NAMALWA (cell line): Measurements from ENCODE around the gene ADAMTS8.
A peak's percentile ranks its signal among the peaks of the same experiment; 100 is the strongest.
"Not testable (repeated sequence)": the region's sequence is repeated elsewhere in the genome, so short reads cannot be mapped to it uniquely, and the experiment has no call there.

Experiments used
- DNase-seq: peaks from one replicate; pipeline ENCODE4 v3.0.0-alpha.2; 2015; ENCODE audit warnings: low spot score

ADAMTS8 gene

DNA sequence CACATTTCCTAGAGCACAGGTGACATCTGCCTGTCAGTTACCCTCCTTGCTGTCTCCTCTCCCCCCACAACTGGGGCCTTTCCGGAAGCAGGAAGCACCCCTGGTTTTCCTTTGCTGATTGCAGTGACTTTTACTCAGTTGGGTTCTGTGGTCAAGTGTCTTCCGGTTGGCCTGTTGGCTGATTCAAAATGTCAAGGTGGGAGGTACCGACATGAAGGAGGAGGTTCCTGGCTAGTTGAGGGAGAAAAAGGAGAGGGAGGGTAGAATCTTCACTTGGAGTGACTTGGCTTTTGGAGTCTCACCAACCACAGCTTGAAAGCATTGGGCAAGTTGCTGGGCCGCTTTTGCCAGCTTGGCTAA, 10.7 kb upstream of the ADAMTS8 start:
- no peak for DNase-seq

GRCh38 chr11:130438401-130439159, 10.2 kb upstream of the ADAMTS8 start:
- not testable (repeated sequence) for DNase-seq

DNA sequence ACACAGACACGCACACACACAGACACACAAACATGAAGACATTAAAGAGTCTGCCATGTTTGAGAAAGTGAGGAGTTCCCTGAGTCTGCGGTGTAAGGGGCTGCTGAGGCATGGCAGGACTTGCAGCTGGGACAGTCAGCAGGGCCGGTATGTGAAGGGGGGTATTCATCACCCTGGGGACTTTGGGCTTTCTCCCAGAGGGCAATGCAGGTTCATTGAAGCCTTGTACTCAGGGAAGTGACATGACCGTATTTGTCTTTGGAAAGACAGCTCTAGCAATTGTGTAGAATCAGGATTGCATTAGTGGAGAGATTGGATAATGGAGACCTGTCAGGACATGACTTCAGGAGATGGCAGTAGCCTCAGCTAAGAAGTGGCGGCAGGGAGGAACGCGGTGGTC, 9.4 kb upstream of the ADAMTS8 start:
- no peak for DNase-seq

DNA sequence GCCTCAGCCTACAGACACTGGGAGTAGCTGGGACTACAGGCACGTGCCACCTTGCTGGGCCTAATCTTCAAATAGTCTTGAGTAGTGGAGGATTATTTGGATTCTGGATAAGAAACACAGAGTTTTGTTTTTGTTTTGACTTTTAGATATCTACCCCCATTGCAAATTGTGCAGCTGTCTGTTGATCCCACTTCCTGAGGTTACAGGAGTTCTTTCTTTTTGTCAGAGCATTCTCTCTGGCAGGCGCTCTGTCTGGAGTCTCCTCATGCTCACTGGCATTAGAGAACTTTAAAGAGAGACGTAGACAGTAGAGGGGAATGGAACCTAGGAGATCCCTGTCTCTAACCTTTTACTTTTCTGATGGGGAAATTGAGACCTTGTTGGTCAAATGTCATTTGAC, 7.8 kb upstream of the ADAMTS8 start:
- DNase-seq, result no peak

GRCh38 chr11:130435671-130436070, 7.3 kb upstream of the ADAMTS8 start:
- no peak for DNase-seq

- peak; percentile 90 for DNase-seq
These were observed 6.3 kb upstream of the ADAMTS8 start for GRCh38 chr11:130434521-130435223.

DNA sequence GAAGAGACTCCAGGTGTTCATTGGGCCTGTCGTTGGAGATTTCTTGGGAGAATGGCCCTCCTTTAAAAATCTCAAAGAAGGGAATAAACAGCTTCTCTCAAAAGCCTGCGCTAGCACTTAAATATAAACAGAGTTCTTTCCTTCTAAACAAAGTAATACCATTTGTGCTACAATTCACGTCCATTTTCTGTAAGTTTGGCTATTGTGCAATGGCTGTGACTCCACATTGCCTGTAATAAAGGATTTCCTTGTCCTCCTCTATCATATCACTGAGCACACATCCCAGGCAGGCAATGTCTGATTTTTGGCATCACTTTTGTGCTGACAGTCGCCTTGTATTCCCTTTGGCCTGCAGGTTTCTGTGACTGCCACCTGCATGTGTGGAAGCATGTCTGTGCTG, 4.9 kb upstream of the ADAMTS8 start:
- no peak for DNase-seq

DNA sequence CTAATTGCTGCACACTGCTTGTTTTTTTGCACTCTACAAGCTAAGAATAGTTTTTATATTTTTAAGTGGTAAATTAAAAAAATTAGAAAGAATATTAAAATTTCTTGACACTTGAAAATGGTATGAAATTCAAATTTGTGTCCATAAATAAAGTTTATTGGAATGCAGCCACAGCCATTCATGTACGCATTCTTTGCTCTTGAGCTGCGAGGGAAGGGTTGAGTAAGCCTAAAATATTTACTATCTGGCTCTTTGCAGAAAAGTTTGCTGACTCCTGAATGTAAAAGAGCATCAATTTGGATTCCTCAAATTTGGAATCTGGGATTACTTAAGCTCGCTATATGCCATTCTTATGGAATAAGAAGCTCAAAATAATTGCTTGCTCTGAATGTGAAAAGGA, 3.4 kb upstream of the ADAMTS8 start:
- DNase-seq, result no peak

DNA sequence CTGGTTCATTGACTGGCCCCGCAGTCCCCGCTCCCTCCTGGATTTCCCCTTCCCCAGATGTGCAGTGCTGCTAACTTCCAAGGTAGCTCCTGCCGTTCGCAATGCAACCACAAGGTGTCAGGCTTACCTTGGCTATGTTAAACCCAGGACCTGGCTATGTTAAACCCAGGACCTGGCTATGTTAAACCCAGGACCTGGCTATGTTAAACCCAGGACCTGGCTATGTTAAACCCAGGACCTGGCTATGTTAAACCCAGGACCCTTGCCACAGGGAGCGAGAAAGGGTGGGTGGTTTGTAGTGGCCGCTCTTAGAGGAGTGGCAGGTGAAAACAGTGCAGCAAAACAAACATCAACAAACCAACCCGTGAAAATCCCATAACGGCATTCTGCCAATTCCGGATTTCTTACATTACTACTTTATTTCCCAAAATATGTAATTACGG, 2.9 kb upstream of the ADAMTS8 start:
- peak; percentile 85 for DNase-seq

GRCh38 chr11:130429983-130430382, 1.6 kb upstream of the ADAMTS8 start:
- DNase-seq, result no peak

GRCh38 chr11:130429120-130429681, 792 bp upstream of the ADAMTS8 start:
- DNase-seq, result no peak

DNA sequence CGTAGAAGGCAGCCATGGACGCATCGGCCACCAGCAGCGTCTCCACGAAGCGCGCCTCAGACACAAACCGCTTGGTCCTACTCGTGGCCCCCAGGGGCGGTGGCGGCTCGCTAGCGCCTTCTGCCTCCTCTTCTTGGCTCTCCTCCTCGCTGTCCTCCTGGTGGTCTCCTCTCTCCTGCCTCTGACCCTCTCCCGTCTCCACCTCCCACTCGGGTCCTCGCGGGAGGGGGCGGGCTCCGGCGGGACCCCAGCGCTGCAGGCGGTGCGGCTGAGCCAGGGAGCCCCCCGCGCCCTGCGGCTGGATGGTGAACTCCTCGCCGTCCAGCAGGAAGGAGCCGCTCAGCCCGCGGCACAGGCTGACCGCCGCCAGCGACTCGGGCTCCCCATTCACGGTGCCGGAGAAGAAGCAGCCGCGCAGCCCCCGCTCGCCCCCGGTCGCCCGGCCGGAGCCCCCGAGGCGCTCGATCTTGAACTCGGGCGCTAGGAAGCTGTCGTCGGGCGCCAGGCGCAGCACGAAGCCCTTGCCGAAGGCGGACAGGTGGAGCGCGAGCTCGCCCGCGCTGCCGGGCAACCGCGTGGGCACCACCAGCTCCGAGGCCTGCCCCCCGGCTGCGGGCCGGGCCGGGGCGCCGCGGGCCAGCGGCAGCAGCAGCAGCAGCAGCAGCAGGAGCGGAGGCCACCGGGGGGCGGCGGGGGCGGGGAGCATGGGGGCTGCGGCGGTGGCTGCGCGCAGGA, 661 bp downstream of the ADAMTS8 start:
- no peak for DNase-seq

DNA sequence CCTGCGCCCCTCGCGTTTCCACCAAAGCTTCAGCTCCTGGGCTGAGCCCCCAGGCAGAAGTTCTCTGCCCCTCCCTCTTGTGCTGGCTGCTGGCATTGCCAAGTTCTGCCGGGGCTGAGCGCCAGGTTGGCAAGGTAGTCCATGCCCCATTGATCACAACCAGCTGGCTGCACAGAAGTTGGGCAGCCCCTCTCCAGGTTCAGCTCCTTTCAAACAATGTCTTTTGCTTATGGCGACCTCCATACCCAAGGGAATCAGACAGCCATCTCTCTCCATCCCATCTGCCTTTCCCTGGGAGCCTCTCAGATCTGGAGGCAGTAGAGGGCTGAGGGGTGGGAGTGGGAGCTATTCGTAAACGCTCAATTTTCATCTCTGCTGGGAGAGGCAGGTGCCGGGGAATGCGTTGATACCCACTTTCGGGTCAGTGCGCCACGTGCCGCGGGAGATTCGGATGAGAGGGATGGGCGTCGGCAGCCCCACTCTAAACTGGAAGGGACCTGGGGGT, 1.5 kb downstream of the ADAMTS8 start:
- DNase-seq, result no peak

DNA sequence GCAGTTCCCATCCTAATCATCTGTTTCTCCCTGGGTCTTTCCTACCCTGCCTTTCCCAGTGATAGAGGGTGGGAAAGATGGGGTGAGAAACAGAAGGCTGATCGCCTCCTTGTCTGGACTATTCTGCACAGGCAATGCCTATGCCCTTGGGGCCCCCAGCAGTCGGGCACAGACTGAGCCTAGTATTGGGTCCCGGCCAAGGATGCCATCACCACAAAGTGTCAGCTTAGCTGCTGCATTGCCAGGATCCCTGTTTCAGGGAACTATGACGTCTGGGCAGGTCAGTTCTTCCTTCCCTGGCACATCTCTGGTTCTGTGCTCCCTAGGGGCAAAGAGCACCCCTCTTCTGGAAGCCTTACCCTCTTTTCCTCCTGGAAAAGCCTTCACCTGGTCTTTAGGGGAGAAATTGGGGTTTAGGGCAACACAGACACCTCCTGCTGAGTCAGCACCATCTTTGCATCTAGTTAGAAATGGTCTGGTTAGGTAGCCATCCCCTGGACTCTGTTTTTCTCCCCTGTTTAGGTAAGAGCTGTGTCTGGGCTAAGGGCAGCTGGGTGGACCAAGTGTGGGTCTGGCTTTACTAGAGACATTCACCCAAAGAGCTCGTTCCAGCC, 2.1 kb downstream of the ADAMTS8 start:
- DNase-seq, result no peak

GRCh38 chr11:130425156-130425555, 3.3 kb downstream of the ADAMTS8 start:
- DNase-seq, result no peak

DNA sequence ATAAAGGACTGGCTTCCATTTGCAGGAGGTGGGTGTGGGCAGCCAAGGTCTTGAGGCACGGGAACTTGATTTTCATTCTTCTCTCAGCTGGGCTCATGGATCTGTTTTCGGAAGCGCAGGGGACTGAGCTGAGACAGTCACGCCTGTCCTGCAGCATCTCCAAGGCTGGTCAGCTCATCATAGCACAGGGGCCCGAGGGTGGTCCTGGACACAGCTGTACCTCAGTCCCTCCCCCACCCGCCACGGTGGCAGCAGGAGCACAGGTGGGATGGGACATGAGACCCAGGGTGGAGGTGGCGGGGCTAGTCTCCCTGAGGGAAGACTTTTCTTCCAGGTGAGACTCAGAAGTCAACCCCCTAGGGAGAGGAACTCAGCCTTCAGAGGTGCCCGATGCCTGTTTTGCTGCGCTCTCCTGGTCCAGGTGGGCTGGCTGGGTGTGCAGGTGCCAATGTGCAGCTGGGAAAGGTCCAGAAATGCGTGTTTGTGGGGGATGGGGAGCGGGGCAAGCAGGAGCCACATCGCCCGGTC, 3.7 kb downstream of the ADAMTS8 start:
- no peak for DNase-seq

DNA sequence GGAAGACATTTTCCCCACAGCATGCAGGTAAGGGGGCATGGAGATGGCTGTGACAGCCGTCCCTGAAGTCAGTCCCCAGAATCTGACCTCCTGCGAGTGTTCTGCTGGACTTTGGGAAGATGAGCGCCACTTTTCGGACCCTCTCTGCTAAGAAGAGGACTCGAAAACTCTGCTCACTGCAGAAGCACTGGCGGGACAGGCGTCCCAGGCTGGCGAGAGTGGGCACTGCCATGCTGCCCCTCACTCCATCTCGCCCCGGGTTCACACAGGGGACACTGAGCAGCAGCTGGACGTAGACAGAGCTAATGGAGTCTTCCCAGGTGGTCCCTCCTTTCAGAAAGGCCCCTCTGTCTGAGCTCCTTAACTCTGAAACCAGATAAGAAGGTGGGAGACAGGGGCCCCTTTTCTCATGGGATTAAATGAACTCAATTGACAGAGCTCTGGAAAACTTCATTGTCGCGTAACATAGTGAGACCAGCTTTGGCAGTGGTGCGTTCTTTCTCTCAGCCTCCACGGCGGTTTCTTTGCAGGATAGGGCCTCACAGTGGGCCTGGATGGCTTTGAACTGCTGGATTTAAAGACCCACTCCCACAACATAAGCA, 4.8 kb downstream of the ADAMTS8 start:
- DNase-seq, result no peak

- no peak for DNase-seq
These were observed 6.0 kb downstream of the ADAMTS8 start for GRCh38 chr11:130422251-130422995.

DNA sequence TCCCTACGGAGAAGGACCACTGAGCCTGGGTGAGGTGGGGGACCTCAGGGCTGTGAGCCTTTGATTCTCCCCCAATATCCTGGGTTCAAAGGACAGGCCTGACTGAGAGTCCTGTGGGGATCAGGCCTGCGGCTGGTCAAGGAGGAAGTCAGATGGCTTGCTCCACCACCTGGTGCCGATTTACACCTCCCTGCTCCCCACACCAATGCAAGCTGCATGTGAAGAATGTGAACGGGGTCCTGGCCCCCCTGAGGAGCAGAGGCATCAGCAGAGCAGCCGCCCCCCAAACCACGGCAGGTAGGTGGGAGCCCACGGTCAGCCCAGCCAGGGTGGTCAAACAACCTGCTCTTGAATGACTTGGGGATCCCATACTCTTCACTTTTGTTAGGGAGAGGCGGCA, 6.7 kb downstream of the ADAMTS8 start:
- no peak for DNase-seq

DNA sequence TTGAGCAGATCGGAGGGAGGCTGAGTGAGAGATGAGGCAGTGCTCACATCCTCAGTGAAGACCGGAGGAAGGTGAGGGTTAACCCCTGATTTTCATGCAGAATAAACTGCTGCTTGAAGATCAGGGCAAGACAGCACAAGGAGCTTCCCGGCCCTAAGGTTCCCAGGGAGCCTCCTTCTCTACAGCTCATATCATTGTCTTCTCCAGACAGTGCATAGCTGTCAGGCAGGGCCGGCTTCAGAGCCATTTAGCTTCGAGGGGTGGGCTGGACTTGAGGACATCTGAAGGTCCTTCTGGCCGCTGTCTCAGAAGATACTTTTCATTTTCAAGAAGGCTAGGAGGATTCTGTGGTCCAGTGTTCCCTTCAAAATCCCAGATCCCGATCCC, 7.2 kb downstream of the ADAMTS8 start:
- no peak for DNase-seq
